NCI-H82 treated with DMSO at 0.1 percent for 48 hours (cell line): ENCODE data around the gene MRPL52.
"Not testable (repeated sequence)": the region's sequence is repeated elsewhere in the genome, so short reads cannot be mapped to it uniquely, and the experiment has no call there.

ENCODE experiments used
- DNase-seq: peaks from one replicate; lab custom pipeline; 2025; ENCODE audit not compliant: unreplicated experiment; lab: John Stamatoyannopoulos, UW

MRPL52 gene

GRCh38 chr14:22829661-22830442, at the start of gene MRPL52:
Gene MRPL52, plus strand, starts transcription at chr14:22829887. Its CDS starts 26 bp downstream, at chr14:22829913.
- DNase-seq = peak; percentile 83

- DNase-seq = no peak
Measured at GRCh38 chr14:22780105-22780679, 49.5 kb upstream of the MRPL52 start.

DNA sequence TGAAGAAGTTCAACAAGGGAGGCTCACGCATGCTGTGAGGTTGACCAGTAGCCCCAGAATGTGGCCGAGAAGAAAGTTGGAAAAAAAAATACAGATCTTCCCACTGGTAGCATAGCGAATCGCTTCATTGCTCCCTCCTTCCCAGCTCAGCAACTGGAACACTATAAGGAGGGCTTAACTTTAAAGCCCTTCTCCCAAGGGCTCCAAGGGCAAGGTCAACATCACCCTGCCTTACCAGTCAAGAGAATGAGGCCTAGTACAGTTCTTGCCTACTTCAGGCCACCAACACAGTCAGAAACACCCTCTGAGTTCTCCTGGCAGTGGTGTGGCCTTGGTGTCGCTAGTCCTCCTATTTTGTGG, 48.8 kb upstream of the MRPL52 start:
- DNase-seq = no peak

GRCh38 chr14:22781301-22781991, 48.2 kb upstream of the MRPL52 start:
- DNase-seq = no peak

DNA sequence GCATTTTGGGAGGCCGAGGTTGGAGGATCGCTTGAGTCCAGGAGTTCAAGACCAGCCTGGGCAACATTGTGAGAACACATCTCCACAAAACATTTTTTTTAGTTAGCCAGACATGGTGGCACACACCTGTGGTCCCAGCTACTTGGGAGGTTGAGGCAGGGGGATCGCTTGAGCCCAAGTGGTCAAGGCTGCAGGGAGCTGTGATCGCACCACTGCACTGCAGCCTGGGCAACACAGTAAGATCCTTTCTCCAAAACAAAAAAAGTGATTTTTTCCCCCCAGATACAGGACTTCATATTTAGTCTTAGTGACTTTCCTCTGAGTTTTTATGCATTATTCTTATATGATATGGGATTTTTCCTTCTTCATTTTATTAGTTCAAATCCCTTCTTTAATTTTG, 43.0 kb upstream of the MRPL52 start:
- DNase-seq = no peak

DNA sequence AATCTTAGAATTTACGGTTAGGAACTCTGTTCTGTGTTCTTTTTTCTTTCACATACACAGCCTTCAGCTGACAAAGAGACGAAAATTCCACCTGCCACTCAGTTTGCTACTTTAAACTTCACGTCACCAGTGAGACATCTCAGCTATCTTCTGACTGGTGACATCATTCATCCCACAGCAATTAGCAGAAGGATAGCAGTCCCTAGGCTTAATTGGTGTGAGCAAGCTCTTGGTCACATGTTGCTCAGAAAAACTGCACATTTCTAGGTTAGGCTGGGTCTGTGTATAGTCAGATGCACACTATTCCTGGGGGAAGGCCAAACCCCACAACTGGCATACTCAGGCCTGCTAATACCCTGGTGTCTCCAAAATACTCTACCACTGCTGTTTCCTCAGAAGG, 38.4 kb upstream of the MRPL52 start:
- no peak for DNase-seq

GRCh38 chr14:22792158-22792557, 37.5 kb upstream of the MRPL52 start:
- DNase-seq = no peak

DNA sequence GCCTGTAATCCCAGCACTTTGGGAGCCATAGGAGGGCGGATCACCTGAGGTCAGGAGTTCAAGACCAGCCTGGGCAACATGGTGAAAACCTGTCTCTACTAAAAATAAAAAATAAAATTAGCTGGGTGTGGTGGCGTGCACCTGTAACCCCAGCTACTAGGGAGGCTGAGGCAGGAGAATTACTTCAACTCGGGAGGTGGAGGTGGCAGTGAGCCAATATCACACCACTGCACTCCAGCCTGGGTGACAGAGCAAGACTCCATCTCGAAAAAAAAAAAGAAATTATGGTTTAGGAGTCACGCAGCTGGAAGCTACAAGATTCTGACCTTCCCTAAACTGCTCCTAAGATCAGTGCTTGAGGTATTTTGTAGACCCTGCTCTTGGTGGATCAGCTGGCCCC, 36.1 kb upstream of the MRPL52 start:
- not testable (repeated sequence) for DNase-seq

- no peak for DNase-seq
Measured at GRCh38 chr14:22793976-22794375, 35.7 kb upstream of the MRPL52 start.

- DNase-seq = no peak
Measured at GRCh38 chr14:22794551-22794951, 35.1 kb upstream of the MRPL52 start.

- no peak for DNase-seq
Measured at GRCh38 chr14:22796087-22796707, 33.5 kb upstream of the MRPL52 start.

DNA sequence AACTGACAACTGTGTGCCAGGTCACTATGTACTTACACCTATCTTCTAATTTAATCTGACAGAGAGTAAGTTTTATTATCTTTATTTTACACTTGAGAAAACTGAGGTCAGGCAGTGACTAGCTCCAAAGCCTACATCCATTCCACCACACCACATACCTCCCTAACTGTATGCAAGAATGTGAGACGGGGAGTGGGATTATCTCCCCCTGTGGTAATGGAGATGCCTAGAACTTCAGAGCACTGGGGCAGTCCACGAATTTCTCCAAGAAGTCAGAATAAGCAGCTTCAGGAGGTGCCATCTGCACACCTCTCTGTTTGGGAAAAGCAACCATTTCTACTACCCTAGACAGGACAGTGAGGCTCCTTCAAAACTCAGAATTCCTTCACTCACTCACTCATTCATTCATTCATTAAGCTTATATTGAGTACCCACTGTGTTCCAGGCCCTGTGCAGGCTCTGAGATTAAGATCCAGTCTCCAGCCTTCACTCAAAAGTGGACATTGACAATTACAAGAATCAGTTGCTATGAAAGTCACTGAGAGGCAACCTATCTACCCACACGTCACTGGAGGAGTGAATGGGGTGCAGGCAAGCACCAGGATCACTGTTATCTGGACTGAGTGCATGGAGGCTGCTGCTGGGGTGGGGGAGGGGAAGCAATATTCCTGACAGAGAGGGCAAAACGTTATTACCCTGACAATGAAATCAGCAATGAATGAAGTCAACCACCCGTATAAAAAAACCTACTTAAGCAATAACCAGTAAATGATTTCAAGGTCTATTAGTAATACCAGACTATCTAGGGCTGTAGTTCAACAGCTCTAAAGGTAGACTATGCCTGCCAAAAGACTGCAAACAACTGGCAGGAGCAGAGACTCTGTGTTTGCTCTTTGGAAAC, 32.4 kb upstream of the MRPL52 start:
- no peak for DNase-seq

DNA sequence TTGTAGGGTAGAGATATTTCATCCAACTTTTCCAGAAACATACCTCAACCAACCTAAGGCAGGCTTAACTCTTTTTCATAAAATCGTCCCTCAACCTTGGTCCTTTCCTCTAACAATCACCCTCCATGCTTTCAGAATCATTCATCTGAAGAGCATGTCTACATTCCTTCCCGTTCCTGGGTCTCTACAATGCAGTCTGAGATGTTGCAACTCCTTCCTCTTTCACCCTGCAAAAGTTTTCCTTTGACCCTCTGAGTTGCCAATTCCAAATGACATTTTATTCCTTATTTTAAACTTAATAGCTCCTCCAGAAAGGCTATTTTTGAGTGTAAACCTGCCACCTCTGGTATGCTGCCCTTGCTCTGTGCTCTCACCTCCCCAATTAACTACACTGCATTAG, 31.2 kb upstream of the MRPL52 start:
- DNase-seq = no peak

GRCh38 chr14:22800346-22800745, 29.3 kb upstream of the MRPL52 start:
- no peak for DNase-seq

GRCh38 chr14:22801716-22802115, 28.0 kb upstream of the MRPL52 start:
- DNase-seq = no peak

DNA sequence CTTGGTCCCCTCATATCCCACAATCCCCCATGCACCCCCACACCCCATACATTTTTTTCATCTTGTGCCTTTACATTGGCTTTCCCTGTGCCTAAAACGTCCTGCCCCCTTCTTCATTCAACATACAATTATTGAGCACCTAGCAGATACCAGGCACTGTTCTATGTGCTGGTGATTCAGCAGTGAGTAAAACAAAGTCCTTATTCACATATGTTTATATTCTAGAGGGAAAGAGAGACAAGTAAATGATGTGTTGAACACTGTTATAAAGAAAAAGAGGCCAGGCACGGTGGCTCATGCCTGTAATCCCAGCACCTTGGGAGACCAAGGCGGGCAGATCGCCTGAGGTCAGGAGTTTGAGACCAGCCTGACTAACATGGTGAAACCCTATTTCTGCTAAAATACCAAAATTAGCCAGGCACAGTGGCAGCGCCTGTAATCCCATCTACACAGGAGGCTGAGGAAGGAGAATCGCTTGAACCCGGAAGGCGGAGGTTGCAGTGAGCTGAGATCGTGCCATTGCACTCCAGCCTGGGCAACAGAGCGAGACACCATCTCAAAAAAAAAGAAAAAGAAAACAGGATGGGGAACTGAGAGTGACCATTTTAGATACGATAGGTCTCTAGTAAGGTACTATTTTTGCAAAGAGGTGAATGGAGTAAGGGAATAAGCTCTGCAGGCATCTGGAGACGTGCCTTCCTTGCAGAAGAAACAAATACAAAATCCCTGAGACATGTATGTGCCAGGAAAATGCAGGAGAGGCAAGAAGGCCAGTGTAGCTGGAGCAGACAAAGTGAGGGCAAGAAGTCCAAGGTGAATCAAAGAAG, 26.6 kb upstream of the MRPL52 start:
- DNase-seq = no peak

GRCh38 chr14:22803687-22803974, 26.1 kb upstream of the MRPL52 start:
- DNase-seq = no peak

GRCh38 chr14:22805235-22805634, 24.5 kb upstream of the MRPL52 start:
- DNase-seq = not testable (repeated sequence)

DNA sequence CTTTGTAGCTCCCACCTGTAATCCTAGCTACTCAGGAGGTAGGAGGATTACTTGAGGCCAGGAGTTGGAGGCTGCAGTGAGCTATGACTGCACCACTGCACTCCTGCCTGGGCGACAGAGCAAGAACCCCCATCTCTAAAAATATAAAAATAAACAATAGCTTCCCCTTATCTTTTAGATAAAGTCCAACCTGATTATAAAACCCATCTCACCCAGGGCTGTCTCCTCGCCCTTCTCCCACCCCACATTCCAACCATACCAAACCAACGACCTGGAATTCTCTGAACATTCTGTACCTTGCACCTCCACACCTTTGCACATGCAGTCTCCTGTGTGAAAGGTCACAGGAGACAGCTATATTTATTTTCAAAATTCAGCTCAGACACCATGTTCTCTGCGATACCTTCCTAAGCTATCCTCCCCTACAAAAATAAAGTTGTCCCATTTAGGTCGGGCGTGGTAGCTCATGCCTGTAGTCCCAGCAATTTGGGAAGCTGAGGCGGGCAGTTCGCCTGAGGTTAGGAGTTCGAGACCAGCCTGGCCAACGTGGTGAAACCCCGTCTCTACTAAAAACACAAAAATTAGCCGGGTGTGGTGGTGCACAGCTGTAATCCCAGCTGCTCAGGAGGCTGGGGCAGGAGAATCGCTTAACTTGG, 22.1 kb upstream of the MRPL52 start:
- DNase-seq = no peak
